OCI-LY7 (cell line): ENCODE data around the gene FSD2. TPM values are rescaled to one million over a fixed set of nuclear protein-coding genes. Genes with fewer than 3 reads are reported as not detected.

ENCODE experiments used
- BruUV-seq: library from RNA; stranded (reverse); fragments of 400-500 nt; replicated peaks from 2 replicates; lab custom pipeline; 2021; lab: Mats Ljungman, UMichigan
- CTCF ChIA-PET: fragments of 300-600 bp; sonication (Branson Sonifier 250); formaldehyde crosslinking; loops from one replicate; lab custom pipeline; 2022; ENCODE audit warnings: antibody characterized with exemption; ENCODE audit not compliant: unreplicated experiment; lab: Charles Lee
- POLR2A ChIA-PET: fragments of 300-600 bp; sonication (Branson Sonifier 250); formaldehyde crosslinking; loops from one replicate; lab custom pipeline; 2022; ENCODE audit warnings: antibody characterized with exemption; lab: Charles Lee
- DNase-seq: peaks from one replicate; pipeline ENCODE4 v3.0.0-alpha.2; 2015; ENCODE audit warnings: low spot score
- H2AFZ ChIP-seq: fragments of 200-600 bp; sonication (generic), shearing (Covaris generic); 2 replicates; pipeline ENCODE4 v1.6.1; 2014; ENCODE audit warnings: mild to moderate bottlenecking, antibody characterized with exemption, low read length, moderate library complexity
- H3K27ac ChIP-seq: fragments of 200-600 bp; sonication (generic); 2 replicates; pipeline ENCODE4 v1.5.1; 2014; ENCODE audit warnings: mixed run types, low read depth, mild to moderate bottlenecking, moderate library complexity, low read length, inconsistent platforms; ENCODE audit not compliant: poor library complexity, severe bottlenecking
- H3K36me3 ChIP-seq: fragments of 200-600 bp; sonication (generic); 2 replicates; pipeline ENCODE4 v1.6.1; 2014; ENCODE audit warnings: mild to moderate bottlenecking, antibody characterized with exemption, low read length, moderate library complexity, mixed read lengths; ENCODE audit not compliant: insufficient read depth
- H3K4me1 ChIP-seq: fragments of 200-600 bp; sonication (generic); 2 replicates; pipeline ENCODE4 v1.5.1; 2014; ENCODE audit warnings: mild to moderate bottlenecking, low read length; ENCODE audit not compliant: insufficient read depth, poor library complexity, severe bottlenecking
- H3K4me2 ChIP-seq: fragments of 200-600 bp; sonication (generic); 2 replicates; pipeline ENCODE4 v1.6.1; 2014; ENCODE audit warnings: mild to moderate bottlenecking, low read length
- H3K4me3 ChIP-seq: fragments of 200-600 bp; sonication (generic); 2 replicates; pipeline ENCODE4 v1.5.1; 2014; ENCODE audit warnings: mild to moderate bottlenecking, low read depth, low read length; ENCODE audit not compliant: poor library complexity, severe bottlenecking
- H3K79me2 ChIP-seq: fragments of 200-600 bp; sonication (generic); 2 replicates; pipeline ENCODE4 v1.6.1; 2016; ENCODE audit warnings: low read depth, mild to moderate bottlenecking, low read length, moderate library complexity, mixed read lengths; ENCODE audit not compliant: insufficient read depth
- H3K9me2 ChIP-seq: fragments of 200-600 bp; sonication (generic); 2 replicates; pipeline ENCODE4 v1.6.1; 2016; ENCODE audit warnings: mild to moderate bottlenecking, low read length, mixed read lengths; ENCODE audit not compliant: insufficient read depth
- H3K9me3 ChIP-seq: fragments of 200-600 bp; sonication (generic); 2 replicates; pipeline ENCODE4 v1.6.1; 2014; ENCODE audit warnings: mild to moderate bottlenecking, mixed run types, low read length, mixed read lengths
- H4K20me1 ChIP-seq: fragments of 200-600 bp; sonication (generic); 2 replicates; pipeline ENCODE4 v1.6.1; 2014; ENCODE audit warnings: mild to moderate bottlenecking, antibody characterized with exemption, low read length, moderate library complexity, mixed read lengths; ENCODE audit not compliant: insufficient read depth
- EZH2phosphoT487 ChIP-seq: fragments of 200-600 bp; sonication (generic); IDR thresholded peaks from 2 replicates; pipeline ENCODE4 v1.6.1; 2018; ENCODE audit warnings: low read depth, borderline replicate concordance, mild to moderate bottlenecking, mixed run types, antibody characterized with exemption, low read length, moderate library complexity, mixed read lengths
- intact Hi-C: fragments of 100-400 bp; cut with micrococcal nuclease; formaldehyde crosslinking; loops from one replicate; pipeline ENCODE4 v1.10.0; 2022; ENCODE audit not compliant: unreplicated experiment
- total RNA-seq, 2 experiments: library from RNA; depleted of rRNA in 1 of 2; stranded (reverse); fragments of >200 nt in 1 of 2; shearing (Covaris generic) in 1 of 2; gene quantifications; 2 replicates each; pipeline ENCODE4 v1.2.3, GENCODE V29; 2014 to 2022
- TF ChIP-seq, protein P1 (sequence below): fragments of 200-600 bp; sonication (generic); conservative IDR thresholded peaks from 2 replicates; pipeline ENCODE4 v1.5.1; 2014; ENCODE audit warnings: mild to moderate bottlenecking, antibody characterized with exemption, low read length, moderate library complexity, mixed read lengths

Gene FSD2
- total RNA-seq, 2 experiments from 2014 or later: 0.32 to 0.92 TPM

GRCh38 chr15:82750831-82751180 is 55.1 kb downstream of the FSD2 start:
- H3K36me3 ChIP-seq: peaks cover 48% of the 10 kb centered on the region
- peaks cover 61% of the 10 kb centered on the region for H3K79me2 ChIP-seq
- BruUV-seq: TSS peak; percentile 78
- H4K20me1 ChIP-seq: peaks cover 32% of the 10 kb centered on the region
- H3K4me2 ChIP-seq: peak overlapping the region; percentile 80
- TF ChIP-seq, protein P1, sequence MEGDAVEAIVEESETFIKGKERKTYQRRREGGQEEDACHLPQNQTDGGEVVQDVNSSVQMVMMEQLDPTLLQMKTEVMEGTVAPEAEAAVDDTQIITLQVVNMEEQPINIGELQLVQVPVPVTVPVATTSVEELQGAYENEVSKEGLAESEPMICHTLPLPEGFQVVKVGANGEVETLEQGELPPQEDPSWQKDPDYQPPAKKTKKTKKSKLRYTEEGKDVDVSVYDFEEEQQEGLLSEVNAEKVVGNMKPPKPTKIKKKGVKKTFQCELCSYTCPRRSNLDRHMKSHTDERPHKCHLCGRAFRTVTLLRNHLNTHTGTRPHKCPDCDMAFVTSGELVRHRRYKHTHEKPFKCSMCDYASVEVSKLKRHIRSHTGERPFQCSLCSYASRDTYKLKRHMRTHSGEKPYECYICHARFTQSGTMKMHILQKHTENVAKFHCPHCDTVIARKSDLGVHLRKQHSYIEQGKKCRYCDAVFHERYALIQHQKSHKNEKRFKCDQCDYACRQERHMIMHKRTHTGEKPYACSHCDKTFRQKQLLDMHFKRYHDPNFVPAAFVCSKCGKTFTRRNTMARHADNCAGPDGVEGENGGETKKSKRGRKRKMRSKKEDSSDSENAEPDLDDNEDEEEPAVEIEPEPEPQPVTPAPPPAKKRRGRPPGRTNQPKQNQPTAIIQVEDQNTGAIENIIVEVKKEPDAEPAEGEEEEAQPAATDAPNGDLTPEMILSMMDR: peak; percentile 46; the same call in 1 of the 2 replicates
- TF ChIP-seq EZH2phosphoT487: no peak
- no peaks in the 10 kb centered on the region for H3K9me2 ChIP-seq
- ChIA-PET CTCF (interaction anchor here (0.9 kb wide), 1 partner anchor 208 kb away, joined by 3 read pairs; no protein-coding TSS in a partner anchor), POLR2A (interaction anchor here (0.6 to 3.0 kb wide), 14 partner anchors 9 to 1358 kb away, joined by 3 to 26 read pairs (median 5); partner anchors contain the start of genes RAMAC and RPS17)
- H2AFZ ChIP-seq: peak overlapping the region; percentile 73; the same call in 1 of the 2 replicates
- no peaks in the 10 kb centered on the region for H3K9me3 ChIP-seq
- intact Hi-C loops: loop anchor here (1.0 to 5.0 kb wide), 4 partner anchors 55 to 456 kb away; partner anchors contain the start of genes FSD2, HDGFL3 and RPS17
- DNase-seq: peak; percentile 71
- peak overlapping the region; percentile 75 for H3K27ac ChIP-seq
- H3K4me3 ChIP-seq: peak overlapping the region; percentile 90
- peaks cover 36% of the 10 kb centered on the region for H3K4me1 ChIP-seq

DNA sequence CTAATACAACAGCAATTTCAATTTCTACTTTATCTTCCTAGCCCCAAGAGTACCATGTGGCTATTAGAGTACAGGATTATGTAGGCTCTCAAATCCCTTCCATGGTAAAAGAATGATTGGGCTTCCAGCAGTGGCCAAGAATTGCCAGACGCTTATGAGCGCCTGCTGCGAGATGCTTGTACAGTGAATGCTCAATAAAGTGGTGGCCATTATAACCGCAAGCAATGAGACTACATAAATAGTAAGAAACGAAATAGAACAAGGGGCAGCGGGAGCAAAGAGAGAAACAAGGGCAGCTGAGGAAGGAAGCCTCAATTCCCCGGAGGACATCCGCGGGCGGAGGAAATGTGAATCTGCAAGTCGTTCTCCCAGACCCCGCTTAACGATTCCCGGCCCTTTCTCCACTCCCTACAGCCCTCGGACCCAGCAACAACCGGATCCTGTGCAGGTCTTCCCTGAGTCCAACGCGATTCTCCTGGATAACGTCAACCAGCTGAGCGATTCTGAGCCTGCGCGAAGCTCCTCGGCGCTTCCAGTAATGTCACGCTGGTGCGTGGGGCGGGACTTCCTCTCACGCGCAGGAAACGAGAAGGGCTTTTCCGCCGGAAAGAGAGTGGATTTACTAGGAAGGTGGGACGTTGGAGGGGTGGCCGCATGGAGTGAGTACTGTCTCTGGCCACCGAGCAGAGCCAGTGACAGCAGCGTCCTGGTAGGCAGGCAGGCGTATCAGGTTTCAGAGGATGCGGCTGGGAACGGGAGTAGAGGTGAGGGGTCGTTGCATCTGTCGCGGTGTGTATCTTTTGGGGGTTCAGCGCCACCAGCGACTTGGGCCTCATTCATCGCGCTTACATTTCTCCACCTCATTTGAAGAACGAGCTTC is 55.7 kb downstream of the FSD2 start:
- peaks cover 56% of the 10 kb centered on the region for H3K79me2 ChIP-seq

More for the DNA sequence above, 55.7 kb downstream of the FSD2 start:
- Histone ChIP-seq H3K27ac (peak overlapping the region; percentile 75), H3K9me3 (no peaks in the 10 kb centered on the region), H3K36me3 (peaks cover 42% of the 10 kb centered on the region), H2AFZ (peak overlapping the region; percentile 73), H4K20me1 (peaks cover 26% of the 10 kb centered on the region), H3K4me1 (peaks cover 36% of the 10 kb centered on the region), H3K4me3 (peak overlapping the region; percentile 90), H3K4me2 (peak overlapping the region; percentile 80), H3K9me2 (no peaks in the 10 kb centered on the region)
- peak; percentile 92 for DNase-seq
- intact Hi-C loops: loop anchor here (1.0 to 5.0 kb wide), 4 partner anchors 56 to 457 kb away; partner anchors contain the start of genes FSD2, HDGFL3 and RPS17
- BruUV-seq: TSS peak; percentile 83
- TF ChIP-seq, protein P1: no peak
- TF ChIP-seq EZH2phosphoT487: no peak
- ChIA-PET CTCF (interaction anchor here (0.9 kb wide), 1 partner anchor 207 kb away, joined by 3 read pairs; no protein-coding TSS in a partner anchor), POLR2A (interaction anchor here (0.6 to 3.0 kb wide), 20 partner anchors 9 to 1760 kb away, joined by 3 to 26 read pairs (median 4); partner anchors contain the start of genes RAMAC and RPS17)
